Activated gamma-delta T cell treated with Interleukin-2 at 50 U/mL for 16 hours (primary cell): ENCODE data around the gene B3GNT9.

Experiments used
- DNase-seq: peaks from one replicate; pipeline ENCODE4 v3.0.0-alpha.2; 2020

B3GNT9 gene

GRCh38 chr16:67166110-67166547 is 15.3 kb upstream of the B3GNT9 start:
- DNase-seq, result no peak

GRCh38 chr16:67165121-67166078 is 14.6 kb upstream of the B3GNT9 start:
- DNase-seq, result no peak

- no peak for DNase-seq
These were observed 13.8 kb upstream of the B3GNT9 start, which contains the start of gene HSF4 for GRCh38 chr16:67164599-67165061. TSS of gene HSF4 (plus strand) at chr16:67164745. CDS start at chr16:67164812, 67 bp downstream.

- DNase-seq, result no peak
These were observed 13.3 kb upstream of the B3GNT9 start for GRCh38 chr16:67163999-67164558.

GRCh38 chr16:67163164-67163998 is 12.6 kb upstream of the B3GNT9 start:
- DNase-seq, result no peak

DNA sequence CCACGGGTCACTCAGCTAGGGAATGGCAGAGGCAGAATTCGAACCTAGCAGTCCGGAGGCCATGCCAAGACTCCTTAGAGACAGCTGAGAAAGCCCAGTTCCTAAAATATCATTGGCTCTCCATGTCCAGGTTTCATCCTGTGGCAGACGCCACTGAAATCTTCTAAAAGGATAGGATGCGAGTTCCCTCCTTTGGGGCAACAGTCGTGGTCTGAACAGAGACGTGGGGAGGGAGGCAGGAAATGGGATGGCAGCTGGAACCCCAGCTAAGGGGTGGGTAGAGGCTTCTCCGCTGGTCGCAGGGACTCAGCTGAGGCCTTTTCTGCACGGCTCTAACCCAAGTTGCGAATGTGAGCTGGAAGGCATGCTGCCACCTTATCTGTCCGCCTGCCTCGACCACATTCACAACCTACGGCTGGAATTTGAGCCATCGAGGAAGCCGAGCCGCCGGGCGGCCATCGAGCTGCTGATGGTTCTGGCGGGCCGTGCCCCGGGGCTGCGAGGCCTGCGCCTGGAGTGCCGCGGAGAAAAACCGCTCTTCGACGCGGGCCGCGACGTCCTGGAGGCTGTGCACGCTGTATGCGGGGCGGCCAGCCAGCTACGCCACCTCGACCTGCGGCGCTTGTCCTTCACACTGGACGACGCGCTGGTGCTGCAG is 11.8 kb upstream of the B3GNT9 start:
- no peak for DNase-seq

DNA sequence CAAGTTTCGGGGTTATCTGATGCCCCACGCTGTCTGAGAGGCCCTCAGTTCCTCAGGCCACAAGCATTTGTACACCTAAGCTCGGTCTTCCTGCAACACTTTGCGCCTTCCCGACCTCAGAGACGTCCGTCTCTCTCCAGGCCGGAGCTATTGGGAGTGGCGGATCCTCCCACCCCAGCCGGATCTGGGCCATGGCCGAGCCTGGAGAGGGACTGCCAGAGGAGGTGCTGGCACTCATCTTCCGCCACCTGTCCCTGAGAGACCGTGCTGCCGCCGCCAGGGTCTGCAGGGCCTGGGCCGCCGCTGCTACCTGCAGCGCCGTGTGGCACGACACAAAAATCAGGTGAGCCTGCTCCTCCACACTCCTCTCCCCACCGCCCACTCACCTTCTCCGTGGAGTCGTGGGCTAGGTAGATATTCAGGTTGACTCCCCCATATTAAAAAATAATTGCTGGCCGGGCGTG is 10.8 kb upstream of the B3GNT9 start:
- DNase-seq, result no peak

DNA sequence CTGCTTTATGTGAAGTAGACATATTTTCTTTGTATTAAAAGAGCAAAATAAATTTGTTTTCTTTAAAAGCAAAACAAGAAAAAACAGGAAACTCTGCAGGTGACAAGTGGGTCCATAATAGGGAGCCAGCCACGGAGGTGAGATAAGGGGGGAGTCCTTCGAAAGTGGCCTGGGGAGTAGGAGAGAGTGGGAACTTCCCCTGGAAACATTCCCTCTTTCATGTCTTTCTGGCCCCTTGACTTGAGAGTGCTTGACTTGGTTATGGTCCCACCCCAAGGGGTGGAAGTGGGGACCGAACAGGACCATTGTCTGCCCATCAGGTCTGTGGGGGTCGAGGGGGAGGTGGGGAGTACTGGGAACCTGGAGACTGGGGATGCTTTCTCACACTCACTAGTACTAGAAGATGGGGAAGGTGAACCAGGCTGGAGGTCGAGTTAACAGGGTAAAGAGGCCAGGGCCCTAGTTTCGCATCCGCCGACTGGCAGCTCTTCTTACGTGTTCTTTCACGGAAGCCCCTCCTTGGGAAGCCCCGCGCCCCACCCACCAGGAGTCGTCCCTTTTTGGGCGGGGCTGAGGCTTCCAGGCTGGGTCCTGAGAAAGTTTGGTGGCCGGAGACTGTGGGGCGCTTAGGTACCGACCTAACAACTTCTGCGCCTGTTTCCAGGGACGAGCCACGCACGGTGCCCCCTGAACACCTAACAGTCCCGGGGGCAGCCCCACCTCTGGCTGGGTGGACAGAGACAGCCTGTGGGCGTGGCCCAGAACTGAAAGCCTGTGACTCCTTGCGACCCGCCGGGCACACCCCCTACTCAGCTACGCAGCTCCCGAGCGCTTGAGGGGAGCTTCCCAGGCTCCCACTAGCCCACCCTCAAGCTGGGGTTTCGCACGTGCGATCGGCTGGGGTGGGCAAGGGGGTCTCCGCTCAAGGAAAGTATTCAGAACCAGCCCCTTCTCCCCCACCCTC is 8.1 kb upstream of the B3GNT9 start:
- DNase-seq, result peak; percentile 66

- no peak for DNase-seq
These were observed 7.3 kb upstream of the B3GNT9 start for GRCh38 chr16:67157892-67158635.

GRCh38 chr16:67157106-67157748 is 6.4 kb upstream of the B3GNT9 start:
- no peak for DNase-seq

GRCh38 chr16:67156143-67156844 is 5.5 kb upstream of the B3GNT9 start:
- no peak for DNase-seq

- peak; percentile 75 for DNase-seq
These were observed 4.7 kb upstream of the B3GNT9 start for GRCh38 chr16:67155295-67156142.

DNA sequence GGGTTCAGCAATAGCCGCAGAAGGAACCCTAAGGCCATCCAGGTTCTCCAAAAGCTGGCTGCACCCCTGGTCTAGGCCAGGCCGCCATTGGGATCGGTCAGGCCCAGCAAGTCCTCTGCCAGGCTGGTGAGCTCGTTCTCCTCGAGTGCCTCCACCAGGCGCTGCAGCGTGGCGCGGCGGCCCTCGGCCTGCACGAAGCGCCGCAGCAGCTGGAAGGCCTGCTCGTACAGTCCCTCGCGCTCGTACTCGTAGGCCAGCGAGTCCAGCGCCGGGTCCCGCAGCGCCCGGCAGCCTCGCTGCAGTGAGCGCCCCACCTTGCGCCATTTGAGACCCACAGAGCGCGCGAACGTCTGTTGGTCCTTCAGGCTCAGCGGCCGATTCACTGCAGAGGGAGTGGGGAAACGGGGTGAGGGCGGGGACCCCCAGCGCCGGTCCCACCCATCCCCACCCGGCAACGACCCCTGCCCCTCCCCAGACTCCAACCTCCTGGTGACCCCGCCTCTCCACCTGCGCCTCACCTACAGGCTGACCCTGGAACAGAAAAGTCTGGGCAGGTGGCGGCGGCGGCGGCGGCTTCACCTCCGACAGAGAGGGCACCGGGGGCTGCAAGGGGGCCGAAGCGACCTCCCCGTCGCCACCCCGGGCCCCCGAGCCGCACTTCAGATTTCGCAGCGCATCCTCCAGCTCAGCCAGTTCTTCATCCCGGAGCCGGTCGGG is 3.9 kb upstream of the B3GNT9 start:
- DNase-seq, result no peak

DNA sequence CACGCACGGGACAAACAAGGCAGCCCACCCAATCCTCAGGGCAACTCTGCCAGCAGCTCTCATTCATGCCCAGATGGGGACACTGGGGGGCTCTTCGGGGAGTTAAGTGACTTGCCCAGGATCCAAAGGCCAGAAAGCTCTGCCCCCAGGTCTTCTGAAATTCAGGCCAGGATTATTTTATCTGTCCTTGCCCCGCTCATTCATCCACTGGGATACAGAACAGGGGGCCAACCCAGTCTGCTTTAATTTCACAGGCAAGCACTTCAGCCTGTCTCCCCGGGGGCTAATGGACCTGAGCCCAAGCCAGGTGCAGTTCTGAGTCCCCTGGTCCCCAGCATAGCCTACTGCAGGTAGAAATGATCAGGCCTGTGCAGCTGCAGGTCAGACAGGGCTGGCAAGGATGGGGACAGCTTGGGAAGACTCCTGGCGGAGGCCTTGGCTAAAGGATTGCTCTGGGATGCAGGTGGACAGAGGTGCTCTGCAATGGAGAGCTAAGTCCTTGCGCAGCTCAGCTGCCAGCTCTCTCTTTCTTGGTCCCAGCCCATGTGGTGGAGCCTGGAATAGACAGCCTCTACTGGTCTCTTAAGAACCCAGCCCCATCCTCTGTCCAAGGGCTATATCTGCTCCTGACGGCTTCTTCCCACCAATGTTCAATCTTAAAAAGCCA is 766 bp upstream of the B3GNT9 start:
- DNase-seq, result no peak

- no peak for DNase-seq
These were observed 558 bp downstream of the B3GNT9 start for GRCh38 chr16:67150047-67150832.
